HUES64 (cell line): ENCODE data around the gene ABCC4.
"Not testable (repeated sequence)": the region's sequence is repeated elsewhere in the genome, so short reads cannot be mapped to it uniquely, and the experiment has no call there.

Experiments
- H3K27ac ChIP-seq: 2 replicates; pipeline ENCODE4 v1.7.0; 2013; ENCODE audit warnings: low read depth, low read length, inconsistent platforms
- H3K27me3 ChIP-seq: 2 replicates; pipeline ENCODE4 v1.6.1; 2013; ENCODE audit warnings: mild to moderate bottlenecking, low read length; ENCODE audit not compliant: insufficient read depth
- H3K36me3 ChIP-seq: 2 replicates; pipeline ENCODE4 v1.6.1; 2013; ENCODE audit warnings: mild to moderate bottlenecking, low read length; ENCODE audit not compliant: insufficient read depth
- H3K4me1 ChIP-seq: 2 replicates; pipeline ENCODE4 v1.6.1; 2013; ENCODE audit warnings: mild to moderate bottlenecking, low read length, moderate library complexity; ENCODE audit not compliant: insufficient read depth
- H3K4me3 ChIP-seq: 2 replicates; pipeline ENCODE4 v1.5.1; 2013; ENCODE audit warnings: mild to moderate bottlenecking, low read length, moderate library complexity
- H3K9ac ChIP-seq: 2 replicates; pipeline ENCODE4 v1.6.1; 2013; ENCODE audit warnings: mild to moderate bottlenecking, low read depth, low read length
- H3K9me3 ChIP-seq: 2 replicates; pipeline ENCODE4 v1.6.1; 2013; ENCODE audit warnings: low read depth, low read length; ENCODE audit not compliant: insufficient read depth
- WGBS: fragments of 150-250, 120-280 bp; methylation state at CpG from one replicate; pipeline ENCODE4 v1.1.7; 2013; ENCODE audit warnings: missing lambda C conversion rate; 5-methylcytosine and 5-hydroxymethylcytosine counted together

The ABCC4 gene

GRCh38 chr13:95176611-95177259 is 124.5 kb downstream of the ABCC4 start:
- H3K27ac ChIP-seq = no peak overlapping the region
- H3K9ac ChIP-seq = no peak overlapping the region
- no peaks in the 10 kb centered on the region for H3K36me3 ChIP-seq
- no peaks in the 10 kb centered on the region for H3K9me3 ChIP-seq
- H3K4me1 ChIP-seq = no peaks in the 10 kb centered on the region; the same call in 1 of the 2 replicates
- H3K4me3 ChIP-seq = no peak overlapping the region
- no peaks in the 10 kb centered on the region for H3K27me3 ChIP-seq
- WGBS = 98% methylated on average over 5 of the region's 5 CpGs

DNA sequence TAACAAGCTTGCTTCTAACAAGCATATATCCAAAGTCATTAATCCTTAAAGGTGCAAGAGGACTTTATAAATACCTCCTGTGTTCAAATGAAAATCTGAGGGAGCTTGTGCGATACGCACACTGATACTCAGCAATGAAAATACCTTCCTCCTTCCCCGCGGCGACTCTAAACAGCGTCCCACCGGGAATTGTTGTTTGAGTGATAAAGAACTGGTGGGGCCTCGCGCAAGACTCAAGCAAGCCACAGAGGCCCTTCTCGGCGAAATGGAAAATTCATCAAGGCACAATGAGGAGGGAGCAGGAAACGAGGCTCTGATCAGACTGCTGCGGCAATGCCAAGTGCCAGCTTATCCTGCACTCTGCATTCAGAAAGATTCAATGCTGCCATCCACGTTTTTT is 126.7 kb downstream of the ABCC4 start:
- H3K9ac ChIP-seq = no peak overlapping the region
- no peaks in the 10 kb centered on the region for H3K36me3 ChIP-seq
- H3K27me3 ChIP-seq = no peaks in the 10 kb centered on the region
- no peaks in the 10 kb centered on the region; the same call in 1 of the 2 replicates for H3K4me1 ChIP-seq
- H3K9me3 ChIP-seq = no peaks in the 10 kb centered on the region
- 85% methylated on average over 14 of the region's 14 CpGs for WGBS
- no peak overlapping the region for H3K27ac ChIP-seq
- H3K4me3 ChIP-seq = no peak overlapping the region

DNA sequence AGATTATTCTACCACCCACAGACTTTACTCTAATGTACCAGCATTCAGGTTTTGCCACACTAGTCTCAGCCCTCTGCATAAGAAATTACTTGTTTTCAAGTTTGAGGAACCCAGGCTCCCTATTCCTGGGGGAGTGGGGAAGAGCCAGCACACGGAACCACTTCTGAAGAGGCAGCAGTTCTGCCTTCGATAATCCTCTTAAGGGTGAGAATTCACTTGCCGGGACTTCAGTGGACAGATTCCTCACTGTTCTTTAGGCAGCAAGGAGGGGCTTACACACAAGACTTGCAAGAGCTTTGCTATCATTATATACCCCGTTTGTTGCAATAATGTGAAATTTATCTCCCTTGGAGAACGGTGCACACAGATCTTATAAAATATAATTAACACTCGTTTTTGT is 133.1 kb downstream of the ABCC4 start:
- H3K27ac ChIP-seq = no peak overlapping the region
- no peak overlapping the region for H3K4me3 ChIP-seq
- H3K36me3 ChIP-seq = no peaks in the 10 kb centered on the region
- no peaks in the 10 kb centered on the region for H3K4me1 ChIP-seq
- no peak overlapping the region for H3K9ac ChIP-seq
- no peaks in the 10 kb centered on the region for H3K27me3 ChIP-seq
- H3K9me3 ChIP-seq = no peaks in the 10 kb centered on the region
- WGBS = 95% methylated on average over 6 of the region's 6 CpGs

DNA sequence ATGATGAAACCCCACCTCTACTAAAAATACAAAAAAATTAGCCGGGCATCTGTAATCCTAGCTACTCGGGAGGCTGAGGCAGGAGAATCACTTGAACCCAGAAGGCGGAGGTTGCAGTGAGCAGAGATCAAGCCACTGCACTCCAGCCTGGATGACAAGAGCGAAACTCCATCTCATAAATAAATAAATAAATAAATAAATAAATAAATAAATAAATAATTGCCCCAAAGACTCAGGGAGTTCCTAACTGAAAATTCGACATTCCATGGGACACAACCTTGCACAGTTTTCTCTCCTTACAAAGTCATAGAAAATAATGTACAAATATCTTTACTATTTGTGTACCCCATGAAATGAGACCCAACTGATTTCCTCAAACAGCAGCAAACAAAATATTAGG is 134.2 kb downstream of the ABCC4 start:
- not testable (repeated sequence) for H3K4me3 ChIP-seq, H3K4me1 ChIP-seq, H3K9me3 ChIP-seq, H3K27me3 ChIP-seq, H3K27ac ChIP-seq, H3K9ac ChIP-seq, H3K36me3 ChIP-seq
- 92% methylated on average over 3 of the region's 5 CpGs for WGBS

DNA sequence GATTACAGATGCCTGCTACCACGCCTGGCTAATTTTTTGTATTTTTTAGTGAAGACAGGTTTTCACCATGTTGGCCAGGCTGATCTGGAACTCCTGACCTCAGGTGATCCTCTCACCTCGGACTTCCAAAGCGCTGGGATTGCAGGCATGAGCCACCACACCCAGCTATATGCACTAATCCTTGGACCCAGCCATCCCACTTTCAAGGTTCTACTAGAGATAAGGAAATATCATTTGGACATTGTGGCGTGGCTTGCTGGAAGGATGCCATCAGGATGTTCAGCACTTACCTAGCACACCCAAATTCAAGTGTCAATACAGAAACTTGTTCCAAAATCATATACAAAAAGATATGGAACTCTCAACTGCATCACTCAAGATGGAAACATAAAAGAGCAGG is 136.4 kb downstream of the ABCC4 start:
- Histone ChIP-seq H3K9ac (no peak overlapping the region), H3K27ac (no peak overlapping the region), H3K4me1 (peaks cover 8% of the 10 kb centered on the region; the same call in 1 of the 2 replicates), H3K27me3 (no peaks in the 10 kb centered on the region), H3K9me3 (no peaks in the 10 kb centered on the region), H3K36me3 (no peaks in the 10 kb centered on the region), H3K4me3 (no peak overlapping the region)
- WGBS = 95% methylated on average over 4 of the region's 4 CpGs

- Histone ChIP-seq H3K36me3 (no peaks in the 10 kb centered on the region), H3K4me1 (peaks cover 8% of the 10 kb centered on the region; the same call in 1 of the 2 replicates), H3K27ac (no peak overlapping the region), H3K27me3 (no peaks in the 10 kb centered on the region), H3K9ac (no peak overlapping the region), H3K9me3 (no peaks in the 10 kb centered on the region), H3K4me3 (no peak overlapping the region)
- WGBS = 94% methylated on average over 4 of the region's 4 CpGs
These were observed 140.9 kb downstream of the ABCC4 start for GRCh38 chr13:95160112-95160906.

DNA sequence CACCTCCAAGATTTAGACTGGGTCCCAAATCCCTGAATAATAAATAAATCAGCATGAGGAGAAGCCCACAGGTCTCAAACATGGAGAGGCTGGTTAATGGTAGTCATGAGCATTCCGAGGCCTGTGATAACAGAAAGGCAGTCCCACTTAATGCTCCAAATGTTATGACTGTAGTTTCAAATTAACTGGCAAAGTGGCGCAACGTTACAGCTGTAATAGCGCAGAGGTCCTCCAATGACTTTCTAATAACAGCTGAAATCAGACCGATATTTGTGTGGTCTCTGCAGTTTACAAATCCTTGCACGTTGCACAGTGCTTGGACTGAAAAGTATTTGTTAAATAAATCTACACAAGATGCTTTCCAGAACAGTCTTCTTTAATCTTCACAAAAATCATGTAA is 141.8 kb downstream of the ABCC4 start:
- 96% methylated on average over 6 of the region's 6 CpGs for WGBS
- no peaks in the 10 kb centered on the region for H3K9me3 ChIP-seq
- no peak overlapping the region for H3K4me3 ChIP-seq
- H3K4me1 ChIP-seq = peaks cover 12% of the 10 kb centered on the region
- H3K27me3 ChIP-seq = no peaks in the 10 kb centered on the region; the same call in 1 of the 2 replicates
- H3K9ac ChIP-seq = no peak overlapping the region
- no peak overlapping the region for H3K27ac ChIP-seq
- H3K36me3 ChIP-seq = no peaks in the 10 kb centered on the region

GRCh38 chr13:95156208-95156607 is 145.0 kb downstream of the ABCC4 start:
- Histone ChIP-seq H3K36me3 (no peaks in the 10 kb centered on the region), H3K4me1 (peaks cover 29% of the 10 kb centered on the region), H3K4me3 (no peak overlapping the region), H3K9ac (no peak overlapping the region), H3K27me3 (no peaks in the 10 kb centered on the region; the same call in 1 of the 2 replicates), H3K27ac (no peak overlapping the region), H3K9me3 (no peaks in the 10 kb centered on the region)
- WGBS = 86% methylated on average over 3 of the region's 3 CpGs

GRCh38 chr13:95155504-95155903 is 145.7 kb downstream of the ABCC4 start:
- no peaks in the 10 kb centered on the region for H3K36me3 ChIP-seq
- H3K27me3 ChIP-seq = no peaks in the 10 kb centered on the region; the same call in 1 of the 2 replicates
- 94% methylated on average over 2 of the region's 3 CpGs for WGBS
- H3K4me1 ChIP-seq = peaks cover 29% of the 10 kb centered on the region
- H3K9ac ChIP-seq = no peak overlapping the region
- H3K9me3 ChIP-seq = no peaks in the 10 kb centered on the region
- H3K4me3 ChIP-seq = no peak overlapping the region
- H3K27ac ChIP-seq = no peak overlapping the region

GRCh38 chr13:95155093-95155492 is 146.2 kb downstream of the ABCC4 start:
- WGBS = 87% methylated on average over 2 of the region's 4 CpGs

GRCh38 chr13:95154413-95154886 is 146.8 kb downstream of the ABCC4 start:
- Histone ChIP-seq H3K27ac (no peak overlapping the region; the same call in 1 of the 2 replicates), H3K4me1 (peaks cover 29% of the 10 kb centered on the region), H3K9ac (no peak overlapping the region), H3K4me3 (no peak overlapping the region), H3K36me3 (no peaks in the 10 kb centered on the region), H3K27me3 (no peaks in the 10 kb centered on the region; the same call in 1 of the 2 replicates), H3K9me3 (no peaks in the 10 kb centered on the region)
- WGBS = 42% methylated on average over 1 of the region's 3 CpGs

More at GRCh38 chr13:95155093-95155492, 146.2 kb downstream of the ABCC4 start:
- Histone ChIP-seq H3K27ac (no peak overlapping the region), H3K9me3 (no peaks in the 10 kb centered on the region), H3K27me3 (no peaks in the 10 kb centered on the region; the same call in 1 of the 2 replicates), H3K9ac (no peak overlapping the region), H3K4me3 (no peak overlapping the region), H3K36me3 (no peaks in the 10 kb centered on the region), H3K4me1 (peaks cover 29% of the 10 kb centered on the region)
